Activated CD4-positive, alpha-beta T cell treated with anti-CD3 and anti-CD28 coated beads, Interleukin-2, amount 50 U/mL, for 48 hours (primary cell): Measurements from ENCODE around the gene FLNB.
A peak's percentile ranks its signal among the peaks of the same experiment; 100 is the strongest.
"Not testable (repeated sequence)": the region's sequence is repeated elsewhere in the genome, so short reads cannot be mapped to it uniquely, and the experiment has no call there.

ENCODE experiments used
- DNase-seq, 2 experiments: peaks; one replicate each; pipeline ENCODE4 v3.0.0-alpha.2; 2020

The FLNB gene

GRCh38 chr3:58190882-58191281, 182.7 kb downstream of the FLNB start:
- no peak for DNase-seq

GRCh38 chr3:58191361-58191991, 183.3 kb downstream of the FLNB start:
- DNase-seq, result no peak

- DNase-seq, result no peak
Observed at GRCh38 chr3:58192069-58192468, 183.8 kb downstream of the FLNB start.

GRCh38 chr3:58193682-58194407, 185.6 kb downstream of the FLNB start:
- DNase-seq, result no peak

- no peak for DNase-seq
Observed at GRCh38 chr3:58197588-58197987, 189.4 kb downstream of the FLNB start.

GRCh38 chr3:58198362-58198761, 190.1 kb downstream of the FLNB start:
- DNase-seq, result no peak

- DNase-seq, result no peak
Observed at GRCh38 chr3:58198804-58199203, 190.6 kb downstream of the FLNB start.

- no peak for DNase-seq
Observed at GRCh38 chr3:58200121-58200709, 192.0 kb downstream of the FLNB start.

GRCh38 chr3:58200846-58201355, 192.7 kb downstream of the FLNB start:
- DNase-seq, result no peak

GRCh38 chr3:58201451-58201850, 193.2 kb downstream of the FLNB start:
- DNase-seq, result not testable (repeated sequence)

- DNase-seq, result no peak
Observed at GRCh38 chr3:58202917-58203360, 194.7 kb downstream of the FLNB start.

GRCh38 chr3:58203541-58203940, 195.3 kb downstream of the FLNB start:
- DNase-seq, result no peak

GRCh38 chr3:58204720-58205119, 196.5 kb downstream of the FLNB start:
- DNase-seq, result no peak

- DNase-seq, result no peak
Observed at GRCh38 chr3:58205981-58206380, 197.8 kb downstream of the FLNB start.

- DNase-seq, result peak; percentile 35 to 58
Observed at GRCh38 chr3:58206406-58207011, 198.3 kb downstream of the FLNB start.

GRCh38 chr3:58207954-58208353, 199.7 kb downstream of the FLNB start:
- no peak for DNase-seq

- DNase-seq, result no peak
Observed at GRCh38 chr3:58209933-58210332, 201.7 kb downstream of the FLNB start.

- DNase-seq, result no peak
Observed at GRCh38 chr3:58210761-58211460, 202.7 kb downstream of the FLNB start, which contains the start of gene DNASE1L3. Gene DNASE1L3 (minus strand): TSS chr3:58210972. CDS start chr3:58210906, 66 bp downstream.

- DNase-seq, result peak; percentile 45 to 62
Observed at GRCh38 chr3:58214484-58215316, 206.5 kb downstream of the FLNB start.

GRCh38 chr3:58215317-58216025, 207.2 kb downstream of the FLNB start:
- DNase-seq, result no peak
